ENCODE data around the gene ST3GAL4. TPM values are rescaled to one million over a fixed set of nuclear protein-coding genes. Genes with fewer than 3 reads are reported as not detected.

ST3GAL4 gene
- total RNA-seq, 1 donor, result 13.8 TPM

DNA sequence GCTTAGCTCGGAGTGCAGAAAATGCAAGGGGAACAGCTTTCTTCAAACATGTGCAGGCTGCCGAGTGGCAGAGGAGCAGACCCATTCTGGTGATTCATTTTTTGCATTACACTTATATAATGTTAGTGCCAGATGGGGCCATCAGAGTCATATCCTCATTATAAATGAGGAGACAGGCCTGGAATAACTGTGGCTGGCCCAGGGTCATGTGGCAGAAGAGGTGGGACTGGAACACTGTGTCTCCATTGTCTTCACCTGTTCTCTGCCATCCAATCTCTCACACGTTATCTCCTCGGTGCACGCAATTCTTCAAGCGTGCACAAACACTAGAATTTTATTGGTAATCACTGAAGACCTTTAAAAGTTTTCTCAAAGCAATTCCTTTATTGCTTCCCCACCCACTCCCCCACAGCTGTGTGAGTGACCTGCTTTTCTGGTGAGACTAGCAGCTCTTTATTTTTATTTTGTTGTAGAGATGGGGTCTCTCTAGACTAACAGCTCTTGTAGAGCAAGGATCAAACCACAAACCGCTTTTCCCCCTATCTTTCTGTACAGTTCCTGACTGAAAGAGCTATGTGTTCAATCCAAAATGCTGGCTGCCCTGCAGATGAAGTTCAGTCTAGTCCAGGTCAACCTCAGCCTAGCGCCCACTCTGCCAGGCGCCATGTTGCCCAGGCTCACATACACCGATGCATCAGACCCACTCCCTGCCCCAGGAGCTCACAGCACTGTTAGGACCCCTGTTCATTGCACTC lies 75.3 kb downstream of the ST3GAL4 start:
- Histone ChIP-seq H3K4me2 (ENCODE audit: insufficient read depth, low read length) (no peak overlapping the region), H3K27me3 (ENCODE audit: insufficient read depth, low read length) (no peaks in the 10 kb centered on the region), H3K79me2 (ENCODE audit: insufficient read depth, low read length) (no peaks in the 10 kb centered on the region), H3K36me3 (ENCODE audit: insufficient read depth, low read length) (no peaks in the 10 kb centered on the region), H2AFZ (ENCODE audit: low read length) (no peak overlapping the region), H4K20me1 (ENCODE audit: insufficient read depth, low read length) (no peaks in the 10 kb centered on the region), H3K9me3 (ENCODE audit: low read depth, low read length) (no peaks in the 10 kb centered on the region), H3K27ac (ENCODE audit: low read depth, low read length) (no peak overlapping the region), H3K4me1 (ENCODE audit: insufficient read depth, low read length) (peaks cover 12% of the 10 kb centered on the region), H3K4me3 (ENCODE audit: insufficient read depth, low read length) (no peak overlapping the region)
- TF ChIP-seq, protein P1, sequence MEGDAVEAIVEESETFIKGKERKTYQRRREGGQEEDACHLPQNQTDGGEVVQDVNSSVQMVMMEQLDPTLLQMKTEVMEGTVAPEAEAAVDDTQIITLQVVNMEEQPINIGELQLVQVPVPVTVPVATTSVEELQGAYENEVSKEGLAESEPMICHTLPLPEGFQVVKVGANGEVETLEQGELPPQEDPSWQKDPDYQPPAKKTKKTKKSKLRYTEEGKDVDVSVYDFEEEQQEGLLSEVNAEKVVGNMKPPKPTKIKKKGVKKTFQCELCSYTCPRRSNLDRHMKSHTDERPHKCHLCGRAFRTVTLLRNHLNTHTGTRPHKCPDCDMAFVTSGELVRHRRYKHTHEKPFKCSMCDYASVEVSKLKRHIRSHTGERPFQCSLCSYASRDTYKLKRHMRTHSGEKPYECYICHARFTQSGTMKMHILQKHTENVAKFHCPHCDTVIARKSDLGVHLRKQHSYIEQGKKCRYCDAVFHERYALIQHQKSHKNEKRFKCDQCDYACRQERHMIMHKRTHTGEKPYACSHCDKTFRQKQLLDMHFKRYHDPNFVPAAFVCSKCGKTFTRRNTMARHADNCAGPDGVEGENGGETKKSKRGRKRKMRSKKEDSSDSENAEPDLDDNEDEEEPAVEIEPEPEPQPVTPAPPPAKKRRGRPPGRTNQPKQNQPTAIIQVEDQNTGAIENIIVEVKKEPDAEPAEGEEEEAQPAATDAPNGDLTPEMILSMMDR (IDR thresholded peaks at IDR 0.05; ENCODE audit: extremely low read depth, low read depth, low read length), result no peak
- no peak for DNase-seq (ENCODE audit: insufficient read length, low spot score, missing footprints)

DNA sequence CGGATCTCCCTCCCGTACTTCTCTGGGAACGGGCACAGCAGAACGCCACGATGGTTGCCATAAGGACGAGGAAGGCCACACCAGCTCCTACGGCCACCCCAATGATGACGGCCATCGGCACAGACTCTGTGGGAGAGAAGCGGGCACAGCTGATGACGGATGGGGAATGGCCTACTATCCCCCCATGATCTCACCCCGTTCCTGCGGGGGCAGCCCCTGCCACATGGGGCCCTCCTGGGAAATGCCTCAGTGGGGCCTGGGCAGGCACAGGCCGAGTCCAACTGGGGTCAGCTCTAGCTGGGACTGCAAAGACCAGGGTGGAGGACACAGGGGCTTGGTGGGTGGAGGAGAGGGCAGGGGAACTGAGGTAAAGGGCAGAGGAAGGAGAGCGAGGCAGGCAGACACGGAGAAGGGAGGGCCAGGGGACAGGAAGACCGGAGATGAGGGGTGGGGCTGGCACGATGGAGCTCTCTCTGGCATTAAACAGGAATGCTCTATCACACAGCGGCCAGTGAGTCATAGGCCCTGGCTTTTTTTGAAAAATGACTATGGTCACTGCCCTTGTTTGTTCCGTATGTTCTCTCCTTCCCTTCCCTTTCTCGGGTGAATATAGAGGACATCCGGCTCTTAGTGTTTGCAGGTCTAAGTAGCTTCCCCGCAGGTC lies 76.0 kb downstream of the ST3GAL4 start:
- Histone ChIP-seq H3K4me1 (ENCODE audit: insufficient read depth, low read length) (peaks cover 12% of the 10 kb centered on the region), H3K27ac (ENCODE audit: low read depth, low read length) (peak overlapping the region; percentile 51), H3K4me3 (ENCODE audit: insufficient read depth, low read length) (no peak overlapping the region), H4K20me1 (ENCODE audit: insufficient read depth, low read length) (no peaks in the 10 kb centered on the region), H3K9me3 (ENCODE audit: low read depth, low read length) (no peaks in the 10 kb centered on the region), H3K36me3 (ENCODE audit: insufficient read depth, low read length) (no peaks in the 10 kb centered on the region), H3K4me2 (ENCODE audit: insufficient read depth, low read length) (peak overlapping the region; percentile 51), H3K79me2 (ENCODE audit: insufficient read depth, low read length) (no peaks in the 10 kb centered on the region), H3K27me3 (ENCODE audit: insufficient read depth, low read length) (no peaks in the 10 kb centered on the region), H2AFZ (ENCODE audit: low read length) (peak overlapping the region; percentile 83)
- DNase-seq (ENCODE audit: insufficient read length, low spot score, missing footprints), result peak; percentile 99
- TF ChIP-seq, protein P1 (IDR thresholded peaks at IDR 0.05; ENCODE audit: extremely low read depth, low read depth, low read length), result no peak

DNA sequence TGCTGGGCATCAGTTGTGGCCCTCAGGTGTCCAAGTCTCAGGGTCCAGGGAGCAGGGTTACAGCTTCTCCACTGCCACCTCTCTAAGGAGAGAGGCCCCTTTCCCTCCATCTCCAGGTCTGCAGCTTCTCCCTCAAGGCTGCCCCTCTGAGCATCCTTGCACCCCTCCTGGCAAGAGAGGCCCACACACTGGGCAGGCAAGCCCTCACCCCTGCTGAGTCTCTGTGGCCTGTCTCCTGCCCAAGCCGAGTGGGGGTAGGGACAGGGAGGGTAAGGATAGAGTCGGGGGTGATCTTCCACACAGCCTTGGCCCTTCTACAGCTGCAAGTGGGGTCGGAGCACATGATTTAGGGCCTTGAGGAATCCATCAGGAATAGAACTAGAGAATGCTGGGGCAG lies 76.6 kb downstream of the ST3GAL4 start:
- Histone ChIP-seq H3K4me1 (ENCODE audit: insufficient read depth, low read length) (peaks cover 9% of the 10 kb centered on the region), H3K36me3 (ENCODE audit: insufficient read depth, low read length) (no peaks in the 10 kb centered on the region), H3K4me2 (ENCODE audit: insufficient read depth, low read length) (peak overlapping the region; percentile 51), H3K27ac (ENCODE audit: low read depth, low read length) (peak overlapping the region; percentile 51), H3K79me2 (ENCODE audit: insufficient read depth, low read length) (no peaks in the 10 kb centered on the region), H3K9me3 (ENCODE audit: low read depth, low read length) (no peaks in the 10 kb centered on the region), H4K20me1 (ENCODE audit: insufficient read depth, low read length) (no peaks in the 10 kb centered on the region), H2AFZ (ENCODE audit: low read length) (peak overlapping the region; percentile 83), H3K4me3 (ENCODE audit: insufficient read depth, low read length) (no peak overlapping the region), H3K27me3 (ENCODE audit: insufficient read depth, low read length) (no peaks in the 10 kb centered on the region)
- TF ChIP-seq, protein P1 (IDR thresholded peaks at IDR 0.05; ENCODE audit: extremely low read depth, low read depth, low read length), result no peak
- no peak for DNase-seq (ENCODE audit: insufficient read length, low spot score, missing footprints)

DNA sequence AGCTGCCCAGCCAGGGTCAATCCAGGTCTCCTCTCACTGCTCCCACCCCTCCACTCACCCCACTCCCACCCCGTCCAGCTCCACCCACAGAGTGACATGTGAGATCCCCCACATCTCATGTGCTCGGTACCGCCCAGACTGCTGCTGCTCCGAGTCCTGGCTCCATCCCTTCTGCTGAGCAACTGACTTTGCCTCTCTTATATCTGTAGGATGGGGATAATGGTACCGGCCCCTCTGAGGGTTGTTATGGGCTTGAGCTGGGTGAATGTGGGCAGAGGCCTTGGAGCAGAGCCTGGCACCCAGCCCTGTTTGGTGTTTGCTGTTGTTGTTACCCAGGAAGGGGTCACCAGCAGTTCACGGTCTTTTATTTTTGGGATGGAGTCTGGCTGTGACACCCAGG lies 77.0 kb downstream of the ST3GAL4 start:
- Histone ChIP-seq H3K27ac (ENCODE audit: low read depth, low read length) (peak overlapping the region; percentile 51), H3K4me2 (ENCODE audit: insufficient read depth, low read length) (no peak overlapping the region)

More for the DNA sequence above, 77.0 kb downstream of the ST3GAL4 start:
- Histone ChIP-seq H4K20me1 (ENCODE audit: insufficient read depth, low read length) (no peaks in the 10 kb centered on the region), H3K79me2 (ENCODE audit: insufficient read depth, low read length) (no peaks in the 10 kb centered on the region), H3K36me3 (ENCODE audit: insufficient read depth, low read length) (no peaks in the 10 kb centered on the region), H3K4me3 (ENCODE audit: insufficient read depth, low read length) (no peak overlapping the region), H3K9me3 (ENCODE audit: low read depth, low read length) (no peaks in the 10 kb centered on the region), H3K27me3 (ENCODE audit: insufficient read depth, low read length) (no peaks in the 10 kb centered on the region), H2AFZ (ENCODE audit: low read length) (no peak overlapping the region), H3K4me1 (ENCODE audit: insufficient read depth, low read length) (peaks cover 9% of the 10 kb centered on the region)
- TF ChIP-seq, protein P1 (IDR thresholded peaks at IDR 0.05; ENCODE audit: extremely low read depth, low read depth, low read length), result no peak
- no peak for DNase-seq (ENCODE audit: insufficient read length, low spot score, missing footprints)
